CD4-positive, CD25-positive, alpha-beta regulatory T cell (primary cell): Measurements from ENCODE around the gene CD40. TPM values are rescaled to one million over a fixed set of nuclear protein-coding genes. Genes with fewer than 3 reads are reported as not detected.

Experiments used
- ATAC-seq, 2 donors: fragments of 150-1000 bp; cut with Tn5 transposase; one replicate each; pipeline ENCODE4 v1.10.0; 2021; ENCODE audit warnings: low read depth in 2 of 2, moderate number of reproducible peaks in 2 of 2, moderate library complexity in 1 of 2
- DNase-seq, 3 donors: peaks; one replicate each; pipeline versions ENCODE4 v3.0.0 to v3.0.0-alpha.2; 2012 to 2022; ENCODE audit warnings: mixed read lengths in 1 of 3
- H3K27ac ChIP-seq: one replicate; pipeline ENCODE4 v1.7.0; 2013; ENCODE audit warnings: mild to moderate bottlenecking, low read length; ENCODE audit not compliant: insufficient read depth, poor library complexity, severe bottlenecking
- H3K27me3 ChIP-seq: one replicate; pipeline ENCODE4 v1.7.0; 2013; ENCODE audit warnings: low read length; ENCODE audit not compliant: control insufficient read depth, insufficient read depth
- H3K36me3 ChIP-seq: one replicate; pipeline ENCODE4 v1.7.0; 2013; ENCODE audit warnings: mild to moderate bottlenecking, low read length, moderate library complexity; ENCODE audit not compliant: control insufficient read depth, insufficient read depth
- H3K4me1 ChIP-seq: 2 replicates; pipeline ENCODE4 v1.7.0; 2013; ENCODE audit warnings: mild to moderate bottlenecking, low read length; ENCODE audit not compliant: insufficient read depth, control insufficient read depth, poor library complexity, severe bottlenecking
- H3K4me3 ChIP-seq: one replicate; pipeline ENCODE4 v1.7.0; 2013; ENCODE audit warnings: low read depth, mild to moderate bottlenecking, low read length, moderate library complexity
- H3K9me3 ChIP-seq, 2 experiments: 1 replicate in 1 of 2; 2 replicates in 1 of 2; pipeline ENCODE4 v1.7.0; 2013; ENCODE audit warnings: low read length in 2 of 2, mild to moderate bottlenecking in 1 of 2, moderate library complexity in 1 of 2; ENCODE audit not compliant: control insufficient read depth in 2 of 2
- H3K27ac Mint-ChIP-seq, 3 donors: one replicate each; pipeline ENCODE4 v1.8.0; 2020 to 2022; ENCODE audit warnings: mild to moderate bottlenecking in 3 of 3, mixed read lengths in 3 of 3, moderate library complexity in 2 of 3
- H3K27me3 Mint-ChIP-seq: one replicate; pipeline ENCODE4 v1.8.0; 2022; ENCODE audit warnings: mild to moderate bottlenecking, mixed read lengths
- H3K36me3 Mint-ChIP-seq: one replicate; pipeline ENCODE4 v1.8.0; 2020; ENCODE audit warnings: mixed read lengths
- H3K4me1 Mint-ChIP-seq, 4 donors: one replicate each; pipeline ENCODE4 v1.8.0; 2020 to 2022; ENCODE audit warnings: mixed read lengths in 4 of 4, mild to moderate bottlenecking in 1 of 4
- H3K4me3 Mint-ChIP-seq, 4 donors: one replicate each; pipeline ENCODE4 v1.8.0; 2020 to 2022; ENCODE audit warnings: mild to moderate bottlenecking in 4 of 4, mixed read lengths in 4 of 4, moderate library complexity in 3 of 4
- H3K9me3 Mint-ChIP-seq, 7 donors: one replicate each; pipeline ENCODE4 v1.8.0; 2020 to 2022; ENCODE audit warnings: mixed read lengths in 7 of 7, mild to moderate bottlenecking in 3 of 7, moderate library complexity in 2 of 7
- polyA plus RNA-seq, 4 donors: library from polyadenylated mRNA; unstranded; fragments of 300-500 nt; fragmentation: Illumina TruSeq; gene quantifications; one replicate each; pipeline ENCODE4 v1.2.3, GENCODE V29; 2021
- total RNA-seq: library from RNA; stranded (reverse); gene quantifications from one replicate; pipeline ENCODE4 v1.2.3, GENCODE V29; 2022

Gene CD40
- total and polyA plus RNA-seq, 5 donors from 2014 or later: 1.7 to 8.7 (median 7.2) TPM

- no peak for ATAC-seq
- no peak overlapping the region for H3K27ac ChIP-seq
- Mint-ChIP-seq H3K36me3 (no peaks in the 10 kb centered on the region), H3K27ac (no peak overlapping the region), H3K4me1 (no peaks in the 10 kb centered on the region), H3K4me3 (no peak overlapping the region), H3K9me3 (peaks cover 0 to 1% (median 0%) of the 10 kb centered on the region in 7 donors), H3K27me3 (peaks cover 65% of the 10 kb centered on the region)
- H3K4me3 ChIP-seq: no peak overlapping the region
- H3K4me1 ChIP-seq: no peaks in the 10 kb centered on the region
- no peaks in the 10 kb centered on the region for H3K36me3 ChIP-seq
- H3K9me3 ChIP-seq: peaks cover 0 to 4% of the 10 kb centered on the region in 2 experiments
- DNase-seq: no peak
- H3K27me3 ChIP-seq: peaks cover 43% of the 10 kb centered on the region
Measured at GRCh38 chr20:46108976-46109375, 9.1 kb upstream of the CD40 start.

DNA sequence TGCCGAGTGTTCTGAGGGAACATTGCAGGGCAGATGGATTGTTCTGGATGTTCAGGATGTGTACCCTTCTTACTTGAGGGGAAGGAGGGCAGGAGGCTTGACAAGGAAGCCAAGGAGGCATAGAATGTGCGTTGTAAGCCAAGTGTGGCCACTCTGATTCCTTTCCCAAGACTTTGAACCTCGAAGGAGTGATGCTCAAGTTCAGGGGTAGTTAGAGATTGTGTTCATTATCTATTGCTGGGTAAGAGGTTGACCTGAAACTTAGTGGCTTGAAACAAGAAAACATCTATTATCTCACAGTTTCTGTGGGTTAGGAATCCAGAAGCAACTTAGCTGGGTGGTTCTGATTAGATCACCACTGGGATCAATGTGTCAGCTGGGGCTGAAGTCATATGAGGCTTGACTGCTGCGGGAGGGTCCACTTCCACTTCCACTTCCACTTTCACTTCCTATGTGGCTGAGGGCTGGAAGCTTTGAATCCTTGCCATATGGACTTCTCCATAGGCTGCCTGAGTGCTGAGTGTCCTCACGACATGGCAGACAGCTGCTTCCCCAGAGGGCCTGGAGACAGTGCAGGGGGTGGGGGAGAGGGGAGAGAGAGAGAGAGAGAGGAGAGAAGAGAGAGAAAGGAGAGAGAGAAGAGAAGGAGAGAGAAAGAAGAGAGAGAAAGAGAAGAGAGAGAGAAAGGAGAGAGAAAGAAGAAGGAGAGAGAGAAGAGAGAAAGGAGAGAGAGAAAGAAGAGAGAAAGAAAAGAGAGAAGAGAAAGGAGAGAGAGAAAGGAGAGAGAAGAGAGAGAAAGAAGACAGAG, 6.9 kb upstream of the CD40 start:
- no peak overlapping the region for H3K4me3 Mint-ChIP-seq
- peaks cover 63% of the 10 kb centered on the region for H3K27me3 Mint-ChIP-seq
- no peaks in the 10 kb centered on the region for H3K4me1 ChIP-seq
- ATAC-seq (peak; percentile 34 to 54), DNase-seq (no peak)
- peaks cover 31% of the 10 kb centered on the region for H3K27me3 ChIP-seq
- no peak overlapping the region for H3K4me3 ChIP-seq
- H3K9me3 ChIP-seq: no peaks in the 10 kb centered on the region
- no peaks in the 10 kb centered on the region for H3K4me1 Mint-ChIP-seq
- no peaks in the 10 kb centered on the region for H3K36me3 Mint-ChIP-seq
- no peak overlapping the region for H3K27ac ChIP-seq
- H3K36me3 ChIP-seq: no peaks in the 10 kb centered on the region
- peaks cover 0 to 3% (median 0%) of the 10 kb centered on the region in 7 donors for H3K9me3 Mint-ChIP-seq
- H3K27ac Mint-ChIP-seq: peak overlapping the region in 1 of 3 donors; percentile 39

DNA sequence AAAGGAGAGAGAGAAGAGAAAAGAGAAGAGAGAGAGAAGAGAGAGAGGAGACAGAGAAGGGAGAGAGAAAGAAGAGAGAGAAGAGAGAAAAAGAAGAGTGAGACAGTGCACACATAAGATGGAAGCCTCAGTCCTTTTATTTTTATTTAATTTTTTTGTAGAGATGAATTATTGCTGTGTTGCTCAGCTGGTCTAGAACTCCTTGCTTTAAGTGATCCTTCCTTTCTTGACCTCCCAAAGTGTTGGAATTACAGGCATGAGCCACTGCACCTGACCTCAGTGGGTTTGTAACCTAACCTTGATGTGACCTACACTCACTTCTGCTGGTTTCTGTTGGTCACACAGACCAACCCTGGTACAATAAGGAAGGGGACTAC, 6.3 kb upstream of the CD40 start:
- H3K27ac ChIP-seq: no peak overlapping the region
- no peaks in the 10 kb centered on the region for H3K36me3 ChIP-seq
- H3K27me3 ChIP-seq: peaks cover 28% of the 10 kb centered on the region
- Mint-ChIP-seq H3K4me3 (no peak overlapping the region), H3K4me1 (no peaks in the 10 kb centered on the region), H3K36me3 (no peaks in the 10 kb centered on the region), H3K27ac (no peak overlapping the region), H3K9me3 (peaks cover 0 to 3% (median 0%) of the 10 kb centered on the region in 7 donors), H3K27me3 (peaks cover 57% of the 10 kb centered on the region)
- no peaks in the 10 kb centered on the region for H3K4me1 ChIP-seq
- ATAC-seq (no peak), DNase-seq (no peak)
- no peak overlapping the region for H3K4me3 ChIP-seq
- no peaks in the 10 kb centered on the region for H3K9me3 ChIP-seq

DNA sequence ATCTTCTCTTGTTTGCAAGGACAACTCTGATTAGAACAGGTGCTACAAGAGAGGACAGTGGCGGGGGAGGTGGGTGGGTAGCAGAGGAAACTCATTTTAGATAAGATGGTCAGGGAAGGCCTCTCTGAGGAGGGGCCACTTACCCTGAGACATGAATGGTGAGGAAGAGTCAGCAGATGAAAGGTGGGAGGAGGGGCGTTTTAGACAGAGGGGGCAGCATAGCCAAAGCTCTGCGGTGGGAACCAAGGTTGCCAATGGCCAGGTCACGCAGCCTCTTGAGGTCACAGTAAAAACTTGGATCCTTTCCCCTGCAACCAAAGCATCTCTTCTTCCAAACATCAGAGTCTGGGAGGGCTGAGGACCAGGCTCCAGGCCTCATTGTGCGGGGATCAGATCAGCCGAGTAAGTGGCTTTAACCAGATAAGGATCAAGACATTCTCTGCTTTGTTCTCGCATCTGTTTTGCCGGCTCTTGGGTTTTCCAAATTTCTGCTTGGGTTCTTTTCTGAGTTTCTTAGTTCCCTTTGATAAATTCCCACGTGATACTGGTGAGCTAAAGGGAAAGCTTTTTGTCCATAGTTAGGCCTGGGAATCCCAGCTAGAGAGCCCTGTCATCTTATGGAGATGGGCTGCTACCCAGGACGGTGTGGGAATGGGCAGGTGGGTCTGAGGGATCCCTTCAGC, 5.5 kb upstream of the CD40 start:
- Mint-ChIP-seq H3K27ac (no peak overlapping the region), H3K9me3 (peaks cover 0 to 3% (median 0%) of the 10 kb centered on the region in 7 donors), H3K4me1 (peaks cover 0 to 3% (median 1%) of the 10 kb centered on the region in 4 donors), H3K4me3 (no peak overlapping the region), H3K27me3 (peaks cover 50% of the 10 kb centered on the region), H3K36me3 (no peaks in the 10 kb centered on the region)
- Histone ChIP-seq H3K9me3 (no peaks in the 10 kb centered on the region), H3K4me1 (peaks cover 3% of the 10 kb centered on the region), H3K36me3 (no peaks in the 10 kb centered on the region), H3K27ac (no peak overlapping the region), H3K27me3 (peaks cover 23% of the 10 kb centered on the region), H3K4me3 (no peak overlapping the region)
- no peak for ATAC-seq
- DNase-seq: no peak

- H3K9me3 Mint-ChIP-seq: peaks cover 0 to 3% (median 0%) of the 10 kb centered on the region in 7 donors
- Histone ChIP-seq H3K4me3 (no peak overlapping the region), H3K36me3 (no peaks in the 10 kb centered on the region), H3K27ac (no peak overlapping the region), H3K9me3 (no peaks in the 10 kb centered on the region), H3K27me3 (peaks cover 20% of the 10 kb centered on the region), H3K4me1 (peaks cover 8% of the 10 kb centered on the region)
- peaks cover 0 to 8% (median 4%) of the 10 kb centered on the region in 4 donors for H3K4me1 Mint-ChIP-seq
- H3K27ac Mint-ChIP-seq: no peak overlapping the region
- ATAC-seq (no peak), DNase-seq (no peak)
- H3K27me3 Mint-ChIP-seq: peaks cover 50% of the 10 kb centered on the region
- H3K4me3 Mint-ChIP-seq: no peak overlapping the region
- H3K36me3 Mint-ChIP-seq: no peaks in the 10 kb centered on the region
Measured at GRCh38 chr20:46113113-46113470, 5.0 kb upstream of the CD40 start.

DNA sequence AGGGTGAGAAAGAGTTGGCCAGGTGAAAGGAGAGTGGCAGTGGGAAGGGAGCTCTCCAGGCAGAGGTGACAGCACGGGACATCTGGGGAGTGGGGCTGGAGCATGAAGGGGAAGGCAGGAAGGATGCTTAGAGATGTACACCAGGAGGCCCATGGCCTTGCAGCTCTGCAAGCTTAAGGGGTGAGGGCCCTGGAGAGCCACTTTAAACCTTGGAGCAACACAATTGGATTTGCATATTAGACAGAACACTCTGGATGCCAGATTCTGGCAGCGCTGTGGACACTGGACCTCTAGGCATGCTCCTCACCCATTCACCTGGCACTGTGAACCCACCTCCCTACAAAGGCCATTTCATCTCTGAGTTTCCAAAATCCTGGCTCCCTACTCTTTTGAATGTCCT, 3.7 kb upstream of the CD40 start:
- Mint-ChIP-seq H3K27me3 (peaks cover 41% of the 10 kb centered on the region), H3K36me3 (no peaks in the 10 kb centered on the region), H3K4me1 (peaks cover 0 to 21% (median 9%) of the 10 kb centered on the region in 4 donors), H3K4me3 (no peak overlapping the region), H3K27ac (no peak overlapping the region), H3K9me3 (peaks cover 0 to 3% (median 0%) of the 10 kb centered on the region in 7 donors)
- H3K9me3 ChIP-seq: no peaks in the 10 kb centered on the region
- no peak overlapping the region for H3K4me3 ChIP-seq
- H3K27me3 ChIP-seq: peaks cover 12% of the 10 kb centered on the region
- DNase-seq (no peak), ATAC-seq (no peak)
- H3K4me1 ChIP-seq: peaks cover 16% of the 10 kb centered on the region
- H3K36me3 ChIP-seq: no peaks in the 10 kb centered on the region
- no peak overlapping the region for H3K27ac ChIP-seq

DNA sequence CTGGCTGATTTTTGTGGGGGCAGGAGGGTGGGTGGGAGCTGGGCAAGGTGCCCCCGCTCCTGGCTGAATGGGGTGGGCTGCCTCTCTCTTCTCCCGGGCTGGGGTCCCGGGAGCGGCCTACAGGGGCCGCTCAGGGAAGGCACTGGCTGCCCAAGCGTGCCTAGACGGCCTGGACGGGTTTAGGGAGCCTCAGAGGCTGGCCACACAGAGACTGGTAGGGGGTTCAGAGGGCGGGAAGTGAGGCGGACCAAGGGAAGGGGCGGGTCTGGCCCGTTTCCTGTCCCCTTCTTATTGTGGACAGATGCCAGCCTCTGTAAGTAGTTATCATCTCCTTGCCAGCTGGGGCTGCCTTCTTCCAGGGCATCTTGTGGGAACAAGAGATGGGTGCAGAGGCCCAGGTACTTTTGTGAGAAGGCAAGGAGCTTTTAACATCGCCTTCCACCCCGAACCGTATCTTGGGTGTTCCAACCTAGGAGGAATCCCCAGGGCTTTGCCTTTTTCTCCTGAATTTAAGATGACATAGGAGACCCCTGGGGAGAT, 437 bp downstream of the CD40 start:
- no peak for ATAC-seq
- H3K36me3 Mint-ChIP-seq: peaks cover 5% of the 10 kb centered on the region
- peak overlapping the region; percentile 62 for H3K4me3 ChIP-seq
- H3K36me3 ChIP-seq: no peaks in the 10 kb centered on the region
- peaks cover 0 to 3% (median 0%) of the 10 kb centered on the region in 7 donors for H3K9me3 Mint-ChIP-seq
- H3K27ac Mint-ChIP-seq: peak overlapping the region; percentile 5 to 85 (median 42)
- H3K4me1 ChIP-seq: peaks cover 16% of the 10 kb centered on the region
- H3K27me3 Mint-ChIP-seq: peaks cover 22% of the 10 kb centered on the region
- peaks cover under 1% of the 10 kb centered on the region for H3K27me3 ChIP-seq
- peak overlapping the region; percentile 85 to 98 (median 94) for H3K4me3 Mint-ChIP-seq
- peak overlapping the region; percentile 43 for H3K27ac ChIP-seq
- H3K4me1 Mint-ChIP-seq: peaks cover 0 to 31% (median 12%) of the 10 kb centered on the region in 4 donors
- no peaks in the 10 kb centered on the region for H3K9me3 ChIP-seq
- DNase-seq: peak in 2 of 3 donors; percentile 6 to 16
